HFF-Myc (cell line): ENCODE results near the gene ARRDC4.

Source experiments
- DNase-seq: peaks from one replicate; pipeline ENCODE4 v3.0.0-alpha.2; 2011; ENCODE audit warnings: low read depth; ENCODE audit errors: extremely low read depth
- H3K4me3 ChIP-seq: replicated peaks from 2 replicates; pipeline ENCODE4 v1.5.1; 2011; ENCODE audit warnings: low read depth, mild to moderate bottlenecking, control low read depth, low read length
- TF ChIP-seq, protein P1 (sequence below): IDR thresholded peaks from 2 replicates; pipeline ENCODE4 v1.5.1; 2012; ENCODE audit warnings: mild to moderate bottlenecking, low read depth, low read length, control low read depth; ENCODE audit errors: missing control alignments

ARRDC4 gene

DNA sequence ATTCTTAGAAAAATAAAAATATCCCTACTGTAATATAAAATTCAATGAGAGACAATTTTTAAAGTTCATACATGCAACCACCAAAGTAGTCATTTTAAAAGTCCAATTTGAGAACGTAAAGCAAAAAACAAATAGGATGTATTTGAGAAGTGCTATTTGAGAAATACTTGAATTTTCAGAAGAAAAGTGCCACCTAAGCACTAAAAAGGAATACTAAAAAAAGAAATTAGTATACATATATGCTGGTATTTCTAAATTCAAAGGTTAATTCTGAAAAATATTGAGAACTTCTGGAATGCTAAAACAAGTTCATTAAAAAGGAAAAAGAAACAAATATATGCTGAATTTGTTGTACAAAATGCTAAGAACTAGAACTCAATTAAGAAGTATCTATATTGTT is 29.2 kb upstream of the ARRDC4 start:
- TF ChIP-seq, protein P1, sequence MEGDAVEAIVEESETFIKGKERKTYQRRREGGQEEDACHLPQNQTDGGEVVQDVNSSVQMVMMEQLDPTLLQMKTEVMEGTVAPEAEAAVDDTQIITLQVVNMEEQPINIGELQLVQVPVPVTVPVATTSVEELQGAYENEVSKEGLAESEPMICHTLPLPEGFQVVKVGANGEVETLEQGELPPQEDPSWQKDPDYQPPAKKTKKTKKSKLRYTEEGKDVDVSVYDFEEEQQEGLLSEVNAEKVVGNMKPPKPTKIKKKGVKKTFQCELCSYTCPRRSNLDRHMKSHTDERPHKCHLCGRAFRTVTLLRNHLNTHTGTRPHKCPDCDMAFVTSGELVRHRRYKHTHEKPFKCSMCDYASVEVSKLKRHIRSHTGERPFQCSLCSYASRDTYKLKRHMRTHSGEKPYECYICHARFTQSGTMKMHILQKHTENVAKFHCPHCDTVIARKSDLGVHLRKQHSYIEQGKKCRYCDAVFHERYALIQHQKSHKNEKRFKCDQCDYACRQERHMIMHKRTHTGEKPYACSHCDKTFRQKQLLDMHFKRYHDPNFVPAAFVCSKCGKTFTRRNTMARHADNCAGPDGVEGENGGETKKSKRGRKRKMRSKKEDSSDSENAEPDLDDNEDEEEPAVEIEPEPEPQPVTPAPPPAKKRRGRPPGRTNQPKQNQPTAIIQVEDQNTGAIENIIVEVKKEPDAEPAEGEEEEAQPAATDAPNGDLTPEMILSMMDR, result no peak
- DNase-seq, result no peak
- no peak overlapping the region for H3K4me3 ChIP-seq

- no peak for DNase-seq
- TF ChIP-seq, protein P1, result no peak
Observed at GRCh38 chr15:97933589-97933988, 26.9 kb upstream of the ARRDC4 start.

DNA sequence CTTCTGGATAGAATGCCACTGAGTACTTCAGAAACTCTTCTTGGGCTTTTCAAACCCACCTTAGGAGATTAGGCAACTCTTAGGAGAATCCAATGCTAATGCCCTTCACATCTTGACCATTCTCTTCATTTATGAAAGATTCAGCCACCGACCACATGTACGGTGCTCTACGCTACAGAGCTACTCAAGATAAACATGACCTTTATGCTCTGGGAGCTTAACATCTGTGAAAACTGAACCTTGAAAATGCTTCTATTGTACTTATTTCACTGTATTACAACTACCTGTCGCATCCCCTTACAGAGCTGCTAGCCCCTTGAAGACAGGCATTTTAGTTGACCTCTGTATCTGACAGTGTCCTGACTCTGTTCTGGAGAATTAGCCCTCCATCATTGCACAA is 19.5 kb upstream of the ARRDC4 start:
- TF ChIP-seq, protein P1, result no peak
- no peak overlapping the region for H3K4me3 ChIP-seq
- DNase-seq, result no peak

More at GRCh38 chr15:97933589-97933988, 26.9 kb upstream of the ARRDC4 start:
- H3K4me3 ChIP-seq, result no peak overlapping the region

- DNase-seq, result no peak
- H3K4me3 ChIP-seq, result no peak overlapping the region
- TF ChIP-seq, protein P1, result no peak
Observed at GRCh38 chr15:97941572-97941971, 18.9 kb upstream of the ARRDC4 start.

- TF ChIP-seq, protein P1, result no peak
- no peak overlapping the region for H3K4me3 ChIP-seq
- DNase-seq, result no peak
Observed at GRCh38 chr15:97944724-97945123, 15.8 kb upstream of the ARRDC4 start.

DNA sequence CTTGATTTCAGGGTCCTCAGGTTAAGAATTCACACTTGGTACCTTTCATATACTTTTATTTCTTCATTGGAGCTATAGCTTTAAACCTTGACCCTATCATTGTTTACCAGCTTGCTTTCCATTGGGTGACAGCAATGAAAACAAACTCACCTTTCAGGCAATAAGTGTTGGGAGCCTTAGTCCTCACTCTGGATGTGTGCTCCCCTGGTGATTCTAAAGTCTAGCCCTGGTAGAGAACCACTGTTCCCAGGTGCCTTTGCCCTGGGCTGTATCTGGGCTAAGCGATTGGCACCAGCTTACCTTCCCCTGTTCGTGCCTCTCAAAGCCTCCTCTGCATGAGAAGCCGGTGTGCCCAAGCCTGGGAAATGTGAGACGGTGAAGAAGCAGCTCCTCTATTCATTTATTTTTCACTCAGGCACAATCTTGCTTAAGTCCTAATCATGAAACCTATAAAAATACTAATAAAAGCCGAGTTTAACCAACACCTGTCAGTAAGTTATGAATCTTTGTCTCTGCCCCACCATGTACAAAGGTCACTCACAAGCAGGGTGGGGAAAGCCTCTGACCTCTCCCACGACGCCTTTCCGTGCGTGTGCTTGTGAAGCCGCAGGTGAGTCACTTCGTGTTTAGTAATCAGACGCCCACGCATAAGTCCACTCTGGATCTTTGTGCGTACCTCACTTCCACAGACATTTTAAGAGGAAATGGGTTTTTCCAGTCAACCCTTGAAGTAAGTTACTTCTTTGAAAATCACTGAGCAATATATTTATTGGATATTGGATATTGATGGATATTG is 12.8 kb upstream of the ARRDC4 start:
- no peak overlapping the region for H3K4me3 ChIP-seq
- TF ChIP-seq, protein P1, result no peak
- no peak for DNase-seq
